GM18867 (cell line): ENCODE measurements around the gene CAMK2N1.
A peak's percentile ranks its signal among the peaks of the same experiment; 100 is the strongest.
"Not testable (repeated sequence)": the region's sequence is repeated elsewhere in the genome, so short reads cannot be mapped to it uniquely, and the experiment has no call there.

Experiments used
- ATAC-seq: cut with Tn5 transposase; IDR thresholded peaks from one replicate; pipeline ENCODE4 v1.9.1; 2021; ENCODE audit warnings: mild to moderate bottlenecking, moderate library complexity; ENCODE audit not compliant: unreplicated experiment

Gene CAMK2N1

GRCh38 chr1:20485527-20486456 is at the start of gene CAMK2N1:
CAMK2N1 (minus strand) TSS chr1:20486210; CDS start chr1:20485379, 831 bp downstream.
- no peak for ATAC-seq

- ATAC-seq: no peak
Observed at GRCh38 chr1:20534659-20535417, 48.8 kb upstream of the CAMK2N1 start.

- ATAC-seq: no peak
Observed at GRCh38 chr1:20533635-20534034, 47.6 kb upstream of the CAMK2N1 start.

GRCh38 chr1:20530901-20531300 is 44.9 kb upstream of the CAMK2N1 start:
- no peak for ATAC-seq

- ATAC-seq: no peak
Observed at GRCh38 chr1:20530306-20530705, 44.3 kb upstream of the CAMK2N1 start.

GRCh38 chr1:20528221-20528620 is 42.2 kb upstream of the CAMK2N1 start:
- no peak for ATAC-seq

GRCh38 chr1:20526267-20526666 is 40.3 kb upstream of the CAMK2N1 start:
- ATAC-seq: no peak

GRCh38 chr1:20521960-20522861 is 36.2 kb upstream of the CAMK2N1 start:
- ATAC-seq: no peak

- ATAC-seq: not testable (repeated sequence)
Observed at GRCh38 chr1:20519609-20520262, 33.7 kb upstream of the CAMK2N1 start.

- no peak for ATAC-seq
Observed at GRCh38 chr1:20511518-20512428, 25.8 kb upstream of the CAMK2N1 start.

GRCh38 chr1:20508411-20508771 is 22.4 kb upstream of the CAMK2N1 start:
- ATAC-seq: no peak

- ATAC-seq: peak; percentile 87
Observed at GRCh38 chr1:20507564-20508410, 21.8 kb upstream of the CAMK2N1 start, which contains the start of gene MUL1. MUL1 (minus strand) TSS chr1:20508151; CDS start chr1:20508024, 127 bp downstream.

GRCh38 chr1:20507248-20507563 is 21.2 kb upstream of the CAMK2N1 start:
- no peak for ATAC-seq

- no peak for ATAC-seq
Observed at GRCh38 chr1:20505488-20505887, 19.5 kb upstream of the CAMK2N1 start.

- ATAC-seq: no peak
Observed at GRCh38 chr1:20500716-20501115, 14.7 kb upstream of the CAMK2N1 start.

GRCh38 chr1:20499718-20500117 is 13.7 kb upstream of the CAMK2N1 start:
- ATAC-seq: no peak

GRCh38 chr1:20499105-20499504 is 13.1 kb upstream of the CAMK2N1 start:
- no peak for ATAC-seq

GRCh38 chr1:20498116-20498515 is 12.1 kb upstream of the CAMK2N1 start:
- no peak for ATAC-seq
